M059J (cell line): ENCODE measurements around the gene SLIT3. TPM values are rescaled to one million over a fixed set of nuclear protein-coding genes. Genes with fewer than 3 reads are reported as not detected.

ENCODE experiments used
- DNase-seq: peaks from one replicate; pipeline ENCODE4 v3.0.0-alpha.2; 2012; ENCODE audit warnings: low read depth
- total RNA-seq: library from RNA; depleted of rRNA; stranded (reverse); fragments of >200 nt; shearing (Covaris generic); gene quantifications from 2 replicates; pipeline ENCODE4 v1.2.3, GENCODE V29; 2014

The SLIT3 gene
- total RNA-seq, 1 experiment from 2014 or later: 0.17 TPM

- no peak for DNase-seq
Measured at GRCh38 chr5:168831383-168831782, 469.6 kb downstream of the SLIT3 start.

- DNase-seq: no peak
Measured at GRCh38 chr5:168830833-168831232, 470.1 kb downstream of the SLIT3 start.

- no peak for DNase-seq
Measured at GRCh38 chr5:168829922-168830417, 471.0 kb downstream of the SLIT3 start.

- DNase-seq: no peak
Measured at GRCh38 chr5:168829044-168829443, 471.9 kb downstream of the SLIT3 start.

- no peak for DNase-seq
Measured at GRCh38 chr5:168827636-168828035, 473.3 kb downstream of the SLIT3 start.

- DNase-seq: no peak
Measured at GRCh38 chr5:168826246-168826725, 474.7 kb downstream of the SLIT3 start.

GRCh38 chr5:168822745-168823281, 478.1 kb downstream of the SLIT3 start:
- DNase-seq: peak; percentile 22

GRCh38 chr5:168822248-168822744, 478.6 kb downstream of the SLIT3 start:
- DNase-seq: no peak

GRCh38 chr5:168820874-168821273, 480.1 kb downstream of the SLIT3 start:
- DNase-seq: no peak

- DNase-seq: no peak
Measured at GRCh38 chr5:168819004-168819621, 481.8 kb downstream of the SLIT3 start.

GRCh38 chr5:168818558-168818957, 482.4 kb downstream of the SLIT3 start:
- no peak for DNase-seq

GRCh38 chr5:168817591-168817990, 483.3 kb downstream of the SLIT3 start:
- DNase-seq: no peak

- no peak for DNase-seq
Measured at GRCh38 chr5:168816661-168817060, 484.3 kb downstream of the SLIT3 start.

GRCh38 chr5:168813184-168813968, 487.6 kb downstream of the SLIT3 start:
- no peak for DNase-seq

- DNase-seq: no peak
Measured at GRCh38 chr5:168810641-168811040, 490.3 kb downstream of the SLIT3 start.

- no peak for DNase-seq
Measured at GRCh38 chr5:168809218-168809617, 491.7 kb downstream of the SLIT3 start.

GRCh38 chr5:168808051-168808616, 492.8 kb downstream of the SLIT3 start:
- DNase-seq: no peak

GRCh38 chr5:168807287-168807686, 493.7 kb downstream of the SLIT3 start:
- DNase-seq: no peak

GRCh38 chr5:168803541-168803940, 497.4 kb downstream of the SLIT3 start:
- DNase-seq: no peak

GRCh38 chr5:168802337-168802736, 498.6 kb downstream of the SLIT3 start:
- no peak for DNase-seq

- no peak for DNase-seq
Measured at GRCh38 chr5:168801567-168801966, 499.4 kb downstream of the SLIT3 start.

GRCh38 chr5:168800701-168801100, 500.2 kb downstream of the SLIT3 start:
- DNase-seq: no peak
